GM06990 (cell line): ENCODE results near the gene URAD.
"Not testable (repeated sequence)": the region's sequence is repeated elsewhere in the genome, so short reads cannot be mapped to it uniquely, and the experiment has no call there.

Source experiments
- DNase-seq: peaks from one replicate; pipeline ENCODE4 v3.0.0-alpha.2; 2011; ENCODE audit not compliant: insufficient read length; ENCODE audit errors: extremely low read depth
- H3K27me3 ChIP-seq: replicated peaks from 2 replicates; pipeline ENCODE4 v1.6.0; 2011; ENCODE audit warnings: low read length; ENCODE audit not compliant: control insufficient read depth, insufficient read depth
- H3K36me3 ChIP-seq: 2 replicates; pipeline ENCODE4 v1.5.1; 2011; ENCODE audit warnings: low read length; ENCODE audit not compliant: control insufficient read depth, insufficient read depth
- H3K4me3 ChIP-seq: replicated peaks from 2 replicates; pipeline ENCODE4 v1.5.1; 2011; ENCODE audit warnings: low read depth, mild to moderate bottlenecking, control low read depth, low read length
- CTCF ChIP-seq: IDR thresholded peaks from 2 replicates; pipeline ENCODE4 v1.5.1; 2011; ENCODE audit warnings: low read length, control low read depth, mild to moderate bottlenecking, inconsistent platforms; ENCODE audit not compliant: insufficient read depth, poor library complexity, severe bottlenecking

Gene URAD

DNA sequence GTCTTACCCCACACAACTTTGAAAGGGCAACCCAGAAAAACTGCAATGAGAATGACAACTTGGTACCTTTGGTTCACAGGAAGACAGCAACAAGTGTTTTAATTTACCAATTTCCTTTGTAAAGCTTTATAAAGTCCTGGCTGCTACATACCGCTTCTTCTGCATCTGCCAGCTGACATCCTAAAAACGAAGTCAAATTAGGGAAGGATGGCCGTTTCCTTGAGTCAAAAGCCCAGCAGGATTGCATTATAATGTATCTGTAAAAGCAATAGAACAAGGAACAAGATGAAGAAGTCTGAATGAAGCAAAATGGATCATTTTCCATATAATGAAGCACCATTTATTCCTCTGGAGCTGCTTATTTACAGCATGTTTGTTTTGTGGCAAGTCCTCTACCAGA lies 25.8 kb upstream of the URAD start:
- Histone ChIP-seq H3K4me3 (no peak overlapping the region), H3K27me3 (no peaks in the 10 kb centered on the region), H3K36me3 (no peaks in the 10 kb centered on the region)
- no peak for DNase-seq
- TF ChIP-seq CTCF: no peak

GRCh38 chr13:28013482-28013881 lies 25.0 kb upstream of the URAD start:
- Histone ChIP-seq H3K36me3 (no peaks in the 10 kb centered on the region), H3K27me3 (no peaks in the 10 kb centered on the region), H3K4me3 (no peak overlapping the region)
- DNase-seq: no peak
- TF ChIP-seq CTCF: no peak

DNA sequence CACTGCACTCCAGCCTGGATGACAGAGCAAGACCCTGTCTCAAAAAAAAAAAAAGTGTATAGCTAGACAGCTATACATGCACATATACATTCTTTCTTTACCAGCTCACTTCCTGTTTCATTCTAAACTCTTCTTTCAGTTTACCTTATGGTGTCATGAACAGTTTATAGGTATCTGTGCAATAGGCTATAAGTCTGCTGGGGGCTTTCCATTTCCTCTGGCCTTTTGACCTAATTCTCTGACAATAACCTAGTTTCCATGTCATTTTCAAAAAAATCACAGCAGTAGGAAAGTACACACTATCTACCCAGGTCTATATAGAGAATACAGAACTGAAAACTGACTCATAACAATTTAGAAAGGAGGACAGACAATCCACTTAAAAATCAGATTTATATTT lies 24.4 kb upstream of the URAD start:
- Histone ChIP-seq H3K36me3 (no peaks in the 10 kb centered on the region), H3K27me3 (no peaks in the 10 kb centered on the region), H3K4me3 (no peak overlapping the region)
- no peak for TF ChIP-seq CTCF
- peak; percentile 87 for DNase-seq

DNA sequence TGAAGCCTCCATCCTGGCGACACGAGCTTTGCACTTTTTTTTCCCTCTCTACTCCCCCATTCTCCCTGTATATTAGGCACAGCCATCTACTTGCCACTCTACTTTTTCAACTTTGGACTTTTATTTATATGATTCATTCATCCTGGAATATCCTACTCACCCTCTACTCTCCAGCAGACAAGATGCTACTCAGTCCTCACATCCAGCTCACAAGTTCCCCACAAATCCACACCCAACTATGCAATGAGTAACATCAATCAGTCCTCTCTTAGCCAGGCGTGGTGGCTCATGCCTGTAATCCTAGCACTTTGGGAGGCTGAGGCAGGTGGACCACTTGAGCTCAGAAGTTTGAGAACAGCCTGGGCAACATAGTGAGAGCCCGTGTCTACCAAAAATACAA lies 23.9 kb upstream of the URAD start:
- DNase-seq: no peak
- Histone ChIP-seq H3K4me3 (no peak overlapping the region), H3K36me3 (no peaks in the 10 kb centered on the region), H3K27me3 (no peaks in the 10 kb centered on the region)
- no peak for TF ChIP-seq CTCF

GRCh38 chr13:28010046-28010445 lies 21.6 kb upstream of the URAD start:
- TF ChIP-seq CTCF: no peak
- no peaks in the 10 kb centered on the region for H3K36me3 ChIP-seq
- no peaks in the 10 kb centered on the region for H3K27me3 ChIP-seq
- no peak overlapping the region for H3K4me3 ChIP-seq
- no peak for DNase-seq

DNA sequence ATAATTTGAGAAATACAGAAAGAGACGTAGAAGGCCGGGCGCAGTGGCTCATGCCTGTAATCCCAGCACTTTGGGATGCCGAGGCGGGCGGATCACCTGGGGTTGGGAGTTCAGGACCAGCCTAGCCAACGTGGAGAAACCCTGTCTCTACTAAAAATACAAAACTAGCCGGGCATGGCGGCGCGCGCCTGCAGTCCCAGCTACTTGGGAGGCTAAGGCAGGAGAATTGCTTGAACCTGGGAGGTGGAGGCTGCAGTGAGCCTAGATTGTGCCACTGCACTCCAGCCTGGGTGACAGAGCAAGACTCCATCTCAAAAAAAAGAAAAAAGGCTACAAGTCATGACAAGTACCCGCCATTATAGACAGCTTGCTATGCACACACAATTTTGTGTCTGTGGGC lies 16.5 kb upstream of the URAD start:
- H3K4me3 ChIP-seq, H3K36me3 ChIP-seq, H3K27me3 ChIP-seq, DNase-seq: not testable (repeated sequence)
